Neural progenitor cell (in vitro differentiated cells): Measurements from ENCODE around the gene MOCS2. TPM values are rescaled to one million over a fixed set of nuclear protein-coding genes. Genes with fewer than 3 reads are reported as not detected.

Experiments
- DNase-seq: peaks from one replicate; pipeline ENCODE4 v3.0.0-alpha.2; 2016; ENCODE audit warnings: low spot score
- H2AFZ ChIP-seq: fragments of 200-600 bp; sonication (generic); replicated peaks from 2 replicates; pipeline ENCODE4 v1.6.1; 2016; ENCODE audit warnings: antibody characterized with exemption
- H3F3A ChIP-seq: fragments of 200-600 bp; sonication (generic); 2 replicates; pipeline ENCODE4 v1.6.1; 2016; ENCODE audit warnings: antibody characterized with exemption, low read depth
- H3K27ac ChIP-seq: fragments of 200-600 bp; sonication (generic); 2 replicates; pipeline ENCODE4 v1.5.1; 2016; ENCODE audit warnings: mild to moderate bottlenecking
- H3K27me3 ChIP-seq: fragments of 200-600 bp; sonication (generic); 2 replicates; pipeline ENCODE4 v1.6.1; 2016; ENCODE audit warnings: mild to moderate bottlenecking, moderate library complexity
- H3K36me3 ChIP-seq: fragments of 200-600 bp; sonication (generic); 2 replicates; pipeline ENCODE4 v1.5.1; 2016
- H3K4me1 ChIP-seq: fragments of 200-600 bp; sonication (generic); 2 replicates; pipeline ENCODE4 v1.6.1; 2016; ENCODE audit warnings: mixed run types
- H3K4me2 ChIP-seq: fragments of 200-600 bp; sonication (generic); 2 replicates; pipeline ENCODE4 v1.6.1; 2016
- H3K4me3 ChIP-seq: fragments of 200-600 bp; sonication (generic); 2 replicates; pipeline ENCODE4 v1.5.1; 2016
- H3K79me2 ChIP-seq: fragments of 200-600 bp; sonication (generic); 2 replicates; pipeline ENCODE4 v1.6.1; 2016; ENCODE audit warnings: low read depth
- H3K9ac ChIP-seq: fragments of 200-600 bp; sonication (generic); 2 replicates; pipeline ENCODE4 v1.6.1; 2016
- H3K9me3 ChIP-seq: fragments of 200-600 bp; sonication (generic); 2 replicates; pipeline ENCODE4 v1.5.1; 2016; ENCODE audit warnings: low read depth
- H4K20me1 ChIP-seq: fragments of 200-600 bp; sonication (generic); 2 replicates; pipeline ENCODE4 v1.6.1; 2016; ENCODE audit warnings: low read depth
- H3K27ac Mint-ChIP-seq: 3 replicates; pipeline ENCODE4 v1.8.0; 2021; ENCODE audit warnings: mixed read lengths
- H3K27me3 Mint-ChIP-seq: 2 replicates; pipeline ENCODE4 v1.8.0; 2022; ENCODE audit warnings: low read depth, mild to moderate bottlenecking, inconsistent platforms, moderate library complexity, mixed read lengths; ENCODE audit not compliant: insufficient read depth
- H3K36me3 Mint-ChIP-seq: 3 replicates; pipeline ENCODE4 v1.8.0; 2021; ENCODE audit warnings: mixed read lengths
- H3K4me1 Mint-ChIP-seq: 3 replicates; pipeline ENCODE4 v1.8.0; 2021; ENCODE audit warnings: mixed read lengths
- H3K4me3 Mint-ChIP-seq: 3 replicates; pipeline ENCODE4 v1.8.0; 2021; ENCODE audit warnings: mild to moderate bottlenecking, moderate library complexity, mixed read lengths
- H3K9me3 Mint-ChIP-seq: 3 replicates; pipeline ENCODE4 v1.8.0; 2020; ENCODE audit warnings: mixed read lengths
- EZH2 ChIP-seq: fragments of 200-600 bp; sonication (generic); IDR thresholded peaks from 2 replicates; pipeline ENCODE4 v1.6.1; 2017; ENCODE audit warnings: antibody characterized with exemption, mild to moderate bottlenecking, moderate library complexity
- EZH2phosphoT487 ChIP-seq: fragments of 200-600 bp; sonication (generic); IDR thresholded peaks from 2 replicates; pipeline ENCODE4 v1.6.1; 2017; ENCODE audit warnings: antibody characterized with exemption
- total RNA-seq: library from RNA; depleted of rRNA; stranded (reverse); fragments of >200 nt; gene quantifications from 2 replicates; pipeline ENCODE4 v1.2.3, GENCODE V29; 2015; ENCODE audit warnings: low replicate concordance
- TF ChIP-seq, protein P1 (sequence below): fragments of 200-600 bp; sonication (generic); IDR thresholded peaks from 2 replicates; pipeline ENCODE4 v1.5.1; 2017; ENCODE audit warnings: antibody characterized with exemption, mild to moderate bottlenecking

Gene MOCS2
- total RNA-seq, 1 donor from 2014 or later: 34.7 TPM

DNA sequence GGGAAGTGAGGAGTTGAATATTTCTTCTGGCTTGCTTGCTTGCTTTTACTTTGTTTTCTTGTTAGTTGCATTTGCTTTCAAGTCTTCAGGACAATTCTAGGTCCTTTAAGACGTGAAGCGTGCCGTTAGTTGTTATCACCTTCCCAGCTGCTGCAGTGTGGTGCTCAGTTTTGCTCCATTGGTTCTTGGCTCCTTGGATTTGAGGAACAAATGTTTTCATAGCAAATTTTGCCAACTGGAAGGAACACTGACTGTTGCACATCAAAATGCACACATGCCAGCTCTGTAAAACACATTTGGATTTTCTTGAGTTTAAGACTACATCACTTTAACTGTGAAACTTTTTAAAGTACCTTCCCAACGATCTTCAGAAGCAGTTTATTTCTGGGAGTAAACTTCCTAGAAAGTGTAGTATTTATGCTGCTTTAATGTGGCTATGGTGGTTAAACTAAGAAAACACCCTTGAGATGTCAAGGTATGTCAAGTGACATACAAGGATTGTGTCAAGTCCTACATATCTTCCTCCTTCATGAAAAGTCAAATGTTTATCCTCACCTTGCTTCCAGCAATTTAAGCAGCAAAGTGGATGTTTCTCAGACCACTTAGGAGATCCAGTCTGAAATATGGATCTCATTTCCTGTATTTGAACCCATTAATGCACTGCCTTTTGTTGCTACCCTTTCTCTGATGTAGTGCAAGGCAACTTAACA lies 24.9 kb downstream of the MOCS2 start:
- H4K20me1 ChIP-seq: no peaks in the 10 kb centered on the region
- no peaks in the 10 kb centered on the region for H3F3A ChIP-seq
- TF ChIP-seq EZH2 (no peak), EZH2phosphoT487 (no peak)
- TF ChIP-seq, protein P1, sequence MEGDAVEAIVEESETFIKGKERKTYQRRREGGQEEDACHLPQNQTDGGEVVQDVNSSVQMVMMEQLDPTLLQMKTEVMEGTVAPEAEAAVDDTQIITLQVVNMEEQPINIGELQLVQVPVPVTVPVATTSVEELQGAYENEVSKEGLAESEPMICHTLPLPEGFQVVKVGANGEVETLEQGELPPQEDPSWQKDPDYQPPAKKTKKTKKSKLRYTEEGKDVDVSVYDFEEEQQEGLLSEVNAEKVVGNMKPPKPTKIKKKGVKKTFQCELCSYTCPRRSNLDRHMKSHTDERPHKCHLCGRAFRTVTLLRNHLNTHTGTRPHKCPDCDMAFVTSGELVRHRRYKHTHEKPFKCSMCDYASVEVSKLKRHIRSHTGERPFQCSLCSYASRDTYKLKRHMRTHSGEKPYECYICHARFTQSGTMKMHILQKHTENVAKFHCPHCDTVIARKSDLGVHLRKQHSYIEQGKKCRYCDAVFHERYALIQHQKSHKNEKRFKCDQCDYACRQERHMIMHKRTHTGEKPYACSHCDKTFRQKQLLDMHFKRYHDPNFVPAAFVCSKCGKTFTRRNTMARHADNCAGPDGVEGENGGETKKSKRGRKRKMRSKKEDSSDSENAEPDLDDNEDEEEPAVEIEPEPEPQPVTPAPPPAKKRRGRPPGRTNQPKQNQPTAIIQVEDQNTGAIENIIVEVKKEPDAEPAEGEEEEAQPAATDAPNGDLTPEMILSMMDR: no peak
- no peaks in the 10 kb centered on the region for H3K27me3 ChIP-seq
- no peaks in the 10 kb centered on the region for H3K36me3 ChIP-seq
- H2AFZ ChIP-seq: no peak overlapping the region
- H3K4me3 Mint-ChIP-seq: no peak overlapping the region
- no peaks in the 10 kb centered on the region for H3K27me3 Mint-ChIP-seq
- DNase-seq: no peak
- no peaks in the 10 kb centered on the region for H3K9me3 ChIP-seq
- H3K79me2 ChIP-seq: no peaks in the 10 kb centered on the region
- no peaks in the 10 kb centered on the region for H3K4me1 ChIP-seq
- no peak overlapping the region for H3K27ac ChIP-seq
- H3K36me3 Mint-ChIP-seq: no peaks in the 10 kb centered on the region
- H3K9me3 Mint-ChIP-seq: no peaks in the 10 kb centered on the region
- no peak overlapping the region for H3K27ac Mint-ChIP-seq
- no peak overlapping the region for H3K4me2 ChIP-seq
- H3K4me1 Mint-ChIP-seq: no peaks in the 10 kb centered on the region
- H3K9ac ChIP-seq: no peak overlapping the region
- no peak overlapping the region for H3K4me3 ChIP-seq

DNA sequence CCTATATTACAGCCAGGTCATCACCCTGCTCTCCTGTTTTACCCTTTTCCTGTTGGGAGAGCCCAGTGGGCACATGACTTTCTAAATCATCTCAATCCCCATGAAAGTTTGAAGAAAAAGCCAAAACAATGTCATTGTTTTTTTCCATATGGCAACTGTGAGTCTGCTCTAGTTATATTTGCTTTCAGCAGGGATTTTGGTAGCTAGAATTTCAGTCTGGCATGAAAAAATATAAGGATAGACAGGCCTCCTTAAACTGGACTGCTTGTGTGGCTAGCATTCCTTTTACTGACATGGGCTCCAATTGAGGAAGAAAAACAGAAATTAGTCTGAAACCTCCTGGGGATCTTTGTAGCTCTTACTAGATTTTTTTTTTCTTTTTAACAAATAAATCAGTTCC lies 25.6 kb downstream of the MOCS2 start:
- H3K4me1 Mint-ChIP-seq: no peaks in the 10 kb centered on the region
- H3K27me3 Mint-ChIP-seq: no peaks in the 10 kb centered on the region
- H3K27ac Mint-ChIP-seq: no peak overlapping the region

DNA sequence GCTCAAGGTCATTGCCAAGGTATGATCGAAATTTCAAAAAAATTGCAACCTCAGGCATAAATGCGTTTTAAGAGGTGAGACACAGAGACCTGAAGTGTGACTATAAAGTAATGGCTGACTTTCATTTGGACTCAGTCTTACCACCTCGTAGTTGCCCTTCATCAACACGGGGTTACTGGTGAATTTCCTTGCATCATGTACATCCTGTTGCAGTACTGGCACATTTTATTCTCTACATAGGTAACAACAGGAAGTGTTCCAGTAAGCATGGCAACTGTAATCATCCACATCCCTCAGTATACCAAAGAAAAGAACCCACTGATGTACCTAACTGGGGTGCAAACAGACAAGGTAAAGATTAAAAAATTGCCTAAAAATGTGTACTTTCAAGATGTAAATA lies 29.3 kb downstream of the MOCS2 start:
- H3K9ac ChIP-seq: no peak overlapping the region
- H3K9me3 ChIP-seq: no peaks in the 10 kb centered on the region
- H3K4me3 ChIP-seq: no peak overlapping the region
- H2AFZ ChIP-seq: no peak overlapping the region
- TF ChIP-seq, protein P1: no peak
- no peak for TF ChIP-seq EZH2
- TF ChIP-seq EZH2phosphoT487: no peak
- H3K4me3 Mint-ChIP-seq: no peak overlapping the region
- H3K4me2 ChIP-seq: no peak overlapping the region
- H3K36me3 Mint-ChIP-seq: no peaks in the 10 kb centered on the region
- H3K27ac Mint-ChIP-seq: no peak overlapping the region
- no peaks in the 10 kb centered on the region for H3K36me3 ChIP-seq
- no peak overlapping the region for H3K27ac ChIP-seq
- H3K4me1 ChIP-seq: no peaks in the 10 kb centered on the region
- no peaks in the 10 kb centered on the region for H4K20me1 ChIP-seq
- no peaks in the 10 kb centered on the region for H3K27me3 Mint-ChIP-seq
- no peak for DNase-seq
- H3K79me2 ChIP-seq: no peaks in the 10 kb centered on the region
- H3K27me3 ChIP-seq: no peaks in the 10 kb centered on the region
- H3F3A ChIP-seq: no peaks in the 10 kb centered on the region
- no peaks in the 10 kb centered on the region for H3K4me1 Mint-ChIP-seq
- H3K9me3 Mint-ChIP-seq: no peaks in the 10 kb centered on the region

More for the DNA sequence above, 25.6 kb downstream of the MOCS2 start:
- H3F3A ChIP-seq: no peaks in the 10 kb centered on the region
- H3K79me2 ChIP-seq: no peaks in the 10 kb centered on the region
- no peak overlapping the region for H3K9ac ChIP-seq
- H3K4me2 ChIP-seq: no peak overlapping the region
- no peak for DNase-seq
- no peaks in the 10 kb centered on the region for H4K20me1 ChIP-seq
- Mint-ChIP-seq H3K9me3 (no peaks in the 10 kb centered on the region), H3K36me3 (no peaks in the 10 kb centered on the region), H3K4me3 (no peak overlapping the region)
- H2AFZ ChIP-seq: no peak overlapping the region
- no peaks in the 10 kb centered on the region for H3K9me3 ChIP-seq
- no peak for TF ChIP-seq EZH2phosphoT487
- TF ChIP-seq, protein P1: no peak
- no peak for TF ChIP-seq EZH2
- H3K27me3 ChIP-seq: no peaks in the 10 kb centered on the region
- H3K27ac ChIP-seq: no peak overlapping the region
- H3K36me3 ChIP-seq: no peaks in the 10 kb centered on the region
- H3K4me3 ChIP-seq: no peak overlapping the region
- H3K4me1 ChIP-seq: no peaks in the 10 kb centered on the region
